SW480 (cell line): ENCODE results near the gene RBM17.
"Not testable (repeated sequence)": the region's sequence is repeated elsewhere in the genome, so short reads cannot be mapped to it uniquely, and the experiment has no call there.

Experiments used
- DNase-seq: peaks from one replicate; pipeline ENCODE4 v3.0.0-alpha.2; 2016; ENCODE audit warnings: low spot score

Gene RBM17

DNA sequence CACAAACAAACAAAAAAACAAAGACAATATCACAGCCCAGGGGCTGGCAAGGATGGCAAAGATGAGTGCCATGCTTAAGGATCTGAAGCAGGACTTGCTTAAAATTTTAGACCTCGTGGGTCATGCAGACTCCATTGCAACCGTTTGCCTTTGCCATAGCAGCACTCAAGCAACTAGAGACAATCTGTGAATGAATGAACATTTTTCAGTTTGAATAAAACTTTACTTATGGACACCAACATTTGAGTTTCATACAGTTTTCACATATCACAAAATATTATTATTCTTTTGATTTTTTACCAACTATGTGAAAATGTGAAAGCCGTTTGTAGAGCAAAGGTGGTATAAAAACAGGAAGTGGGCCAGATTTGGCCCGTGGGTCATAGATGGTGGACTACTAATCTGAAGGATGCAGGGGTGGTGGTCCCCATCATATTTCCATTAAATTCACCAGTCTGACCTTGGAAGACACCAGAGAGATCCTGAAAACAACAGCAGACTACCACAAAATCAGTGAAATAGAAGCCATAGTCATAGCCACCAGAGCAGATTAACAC is 8.3 kb upstream of the RBM17 start:
- no peak for DNase-seq

DNA sequence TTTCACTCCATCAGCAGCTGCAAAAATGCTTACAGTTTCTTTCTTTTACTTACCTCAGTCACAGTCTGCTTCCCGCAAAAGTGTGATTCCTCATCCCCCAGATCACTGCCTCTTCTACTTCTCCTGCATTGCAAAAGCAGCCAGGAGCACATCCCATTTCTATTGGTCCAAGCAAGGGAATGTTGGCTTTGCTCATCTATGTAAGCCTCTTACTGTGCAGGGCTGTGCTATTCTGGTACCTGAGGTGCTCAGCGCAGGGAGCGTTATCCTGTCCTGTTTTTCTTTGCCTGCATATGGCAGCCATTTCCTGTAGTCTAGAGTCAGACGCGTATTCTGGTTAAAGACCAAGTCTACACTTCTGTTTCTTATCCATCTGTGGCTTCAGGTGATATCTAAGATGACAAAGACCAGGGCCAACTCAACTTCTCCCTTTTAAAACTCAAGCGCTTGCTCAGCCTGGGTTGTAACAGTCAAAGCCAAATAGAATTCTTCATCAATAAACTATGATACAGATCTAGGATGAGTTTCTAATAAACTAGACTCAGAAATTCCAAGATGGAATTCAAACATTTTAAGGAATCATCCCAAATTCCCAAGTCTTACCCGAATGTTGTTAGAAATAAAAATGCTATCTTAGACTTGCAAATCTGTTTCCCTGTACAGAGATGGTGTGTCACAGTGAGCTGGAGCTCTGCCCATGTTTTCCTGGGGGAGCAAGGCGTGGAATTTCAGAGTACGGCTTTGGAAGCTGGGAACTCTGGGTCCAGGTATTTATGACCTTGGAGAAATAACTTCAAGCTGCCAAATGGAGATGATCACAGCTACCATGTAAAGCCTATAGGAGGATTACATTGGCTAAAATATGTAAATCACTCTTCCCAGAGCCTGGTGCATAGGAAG is 6.1 kb upstream of the RBM17 start:
- peak; percentile 49 for DNase-seq

- DNase-seq, result peak; percentile 77
Measured at GRCh38 chr10:6083523-6084475, 5.0 kb upstream of the RBM17 start.

DNA sequence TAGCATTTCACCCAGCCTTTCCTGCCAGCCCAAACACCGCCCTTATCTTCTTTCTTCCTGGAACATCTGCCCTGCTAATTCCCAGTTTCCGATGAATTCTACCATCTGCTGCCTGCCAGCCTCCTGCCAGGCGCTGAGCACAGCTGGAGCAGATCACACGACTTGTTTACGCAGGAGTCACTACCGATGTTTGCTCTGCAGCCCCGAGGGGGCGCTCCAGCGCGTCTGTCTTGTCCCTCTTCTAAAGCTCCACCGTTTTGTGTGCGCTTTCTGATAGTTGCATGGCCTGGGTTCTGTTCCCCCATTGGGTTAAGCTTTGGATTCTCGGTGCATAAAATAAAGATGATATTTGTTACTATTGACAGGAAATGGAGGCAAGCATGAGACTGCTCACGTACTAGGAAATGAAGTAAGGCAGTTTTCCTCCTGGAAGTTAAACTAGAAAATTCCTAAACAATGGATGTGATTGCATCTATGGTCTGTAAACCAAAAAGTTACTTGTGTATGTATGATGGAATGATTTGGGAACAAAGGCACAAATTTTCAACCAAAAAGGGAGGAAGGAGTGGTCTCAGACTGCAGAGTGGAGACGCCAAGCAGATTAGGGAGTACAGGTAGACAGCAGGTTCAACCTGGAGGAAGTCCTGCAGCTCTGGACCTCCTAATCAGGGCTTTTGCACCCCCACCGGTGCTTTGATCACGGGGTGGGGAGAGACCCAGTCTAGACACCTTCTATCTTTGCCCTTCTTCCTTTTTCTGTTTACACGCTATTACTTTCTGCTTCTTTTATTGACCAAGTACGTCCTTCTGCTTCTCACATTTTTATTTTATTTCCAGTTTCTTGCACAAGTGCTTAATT is 2.2 kb upstream of the RBM17 start:
- DNase-seq, result peak; percentile 76

- DNase-seq, result peak; percentile 26
Measured at GRCh38 chr10:6089334-6090219, 743 bp downstream of the RBM17 start.

- no peak for DNase-seq
Measured at GRCh38 chr10:6091630-6092029, 2.8 kb downstream of the RBM17 start.

- DNase-seq, result no peak
Measured at GRCh38 chr10:6092731-6093130, 3.9 kb downstream of the RBM17 start.

DNA sequence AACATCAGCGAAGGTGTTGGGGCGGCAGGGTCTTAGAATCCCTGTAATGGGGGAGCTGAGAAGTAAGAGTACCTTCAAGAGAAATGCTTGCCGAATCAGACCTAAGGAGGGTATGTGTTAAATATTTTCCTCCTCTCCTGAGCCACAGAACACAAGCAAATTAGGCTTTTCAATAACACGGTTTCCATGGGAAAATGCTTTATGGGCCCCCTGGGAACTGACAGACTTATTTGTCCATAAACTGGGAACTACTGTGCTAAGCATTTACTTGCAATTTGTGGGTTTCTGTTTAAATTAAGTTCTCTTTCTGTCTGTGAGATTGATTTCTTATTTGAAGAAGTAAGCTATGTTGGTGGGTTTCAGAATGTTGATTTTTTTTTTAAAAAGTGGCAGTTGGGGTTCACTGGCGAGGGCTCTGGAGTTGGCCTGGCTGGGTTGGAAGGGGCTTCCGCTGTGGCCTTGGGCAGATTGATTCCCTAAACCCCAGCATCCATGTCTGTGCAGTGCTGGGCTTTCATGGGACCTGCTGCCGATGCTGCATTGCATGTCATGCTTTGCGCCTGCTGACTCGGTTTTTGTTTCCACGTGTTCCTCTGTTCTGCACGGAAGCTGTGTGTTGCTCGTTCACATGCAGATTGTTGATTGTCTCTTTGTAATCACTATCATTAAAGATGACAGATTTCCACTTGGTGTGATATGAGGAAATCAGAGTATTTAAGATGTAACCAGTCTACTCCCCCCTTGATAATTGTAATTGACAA is 7.2 kb downstream of the RBM17 start:
- DNase-seq, result no peak

- no peak for DNase-seq
Measured at GRCh38 chr10:6097063-6097462, 8.2 kb downstream of the RBM17 start.

- no peak for DNase-seq
Measured at GRCh38 chr10:6098156-6098555, 9.3 kb downstream of the RBM17 start.

DNA sequence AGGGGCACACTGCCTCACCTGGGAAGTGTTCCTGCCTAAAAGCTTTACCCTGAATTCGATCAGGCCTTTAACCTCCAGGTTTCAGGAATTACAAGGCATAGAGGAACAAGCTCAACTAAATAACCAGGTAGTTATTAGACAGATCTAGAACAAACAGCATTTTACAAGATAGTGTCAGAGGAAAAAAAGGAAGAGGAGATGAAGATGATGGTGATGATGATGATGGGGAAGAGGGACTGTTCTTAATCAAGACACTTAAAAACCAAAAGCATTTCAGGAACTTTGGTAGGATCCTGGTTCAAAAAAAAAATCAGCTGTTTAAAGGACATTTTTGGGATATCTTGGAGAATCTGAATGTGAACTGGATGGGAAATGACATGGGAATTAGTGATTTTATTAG is 11.5 kb downstream of the RBM17 start:
- DNase-seq, result no peak

- DNase-seq, result no peak
Measured at GRCh38 chr10:6101181-6101580, 12.3 kb downstream of the RBM17 start.

GRCh38 chr10:6102128-6102527 is 13.3 kb downstream of the RBM17 start:
- no peak for DNase-seq

- no peak for DNase-seq
Measured at GRCh38 chr10:6103591-6103990, 14.8 kb downstream of the RBM17 start.

GRCh38 chr10:6107616-6108015 is 18.8 kb downstream of the RBM17 start:
- DNase-seq, result not testable (repeated sequence)

- no peak for DNase-seq
Measured at GRCh38 chr10:6108072-6108471, 19.2 kb downstream of the RBM17 start.

DNA sequence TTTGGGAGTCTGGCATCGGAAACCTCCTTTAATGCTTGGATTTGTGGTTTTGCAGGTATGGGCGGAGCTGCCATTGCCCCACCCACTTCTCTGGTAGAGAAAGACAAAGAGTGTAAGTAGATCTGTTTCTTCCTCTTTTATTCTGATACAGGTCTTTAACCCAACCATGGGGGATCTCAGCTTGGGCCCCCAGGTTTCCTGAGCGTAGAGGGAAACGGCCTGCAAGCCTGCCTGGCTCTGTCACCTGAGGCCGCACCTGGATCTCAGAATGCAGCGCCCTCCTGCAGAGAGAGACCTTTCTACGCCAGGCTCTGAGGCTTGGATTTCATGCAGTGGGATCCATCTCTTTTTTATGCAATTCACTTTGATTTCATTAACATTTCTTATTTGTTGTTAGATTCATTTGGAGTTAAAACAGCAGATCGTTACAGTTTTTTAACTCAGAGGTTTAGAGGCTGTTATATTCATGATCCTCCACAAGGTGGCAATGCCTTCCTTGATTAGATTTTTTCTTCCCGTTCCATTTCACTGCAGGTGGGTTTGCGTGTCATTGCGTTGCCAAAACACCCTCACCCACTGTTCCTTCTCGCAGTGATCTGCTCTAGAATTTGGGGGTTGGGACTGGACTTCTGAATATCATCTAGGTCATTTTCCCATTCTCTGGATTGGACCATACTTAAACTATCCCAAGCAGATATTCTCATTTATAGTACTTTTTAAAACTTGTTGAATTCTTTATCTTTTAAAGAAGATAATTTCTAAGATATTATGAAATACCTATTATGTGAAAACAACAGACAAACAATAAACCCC is 20.0 kb downstream of the RBM17 start:
- DNase-seq, result peak; percentile 61

DNA sequence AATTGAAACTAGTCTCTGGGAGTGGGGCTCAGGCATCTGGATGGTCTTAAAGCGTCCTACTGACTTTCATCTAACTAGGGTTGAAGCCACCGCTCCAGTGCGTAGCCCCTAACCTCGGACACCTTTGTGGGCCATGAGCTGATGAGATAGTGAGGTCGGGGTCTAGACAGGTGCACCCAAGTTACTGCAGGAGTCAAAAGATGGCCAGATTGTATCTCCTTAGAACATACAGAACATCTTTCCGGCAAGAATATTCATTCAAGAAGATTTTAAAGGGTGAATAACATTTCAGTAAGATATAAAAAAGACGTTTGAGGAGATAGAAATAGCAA is 20.6 kb downstream of the RBM17 start:
- DNase-seq, result no peak

GRCh38 chr10:6110136-6110535 is 21.3 kb downstream of the RBM17 start:
- DNase-seq, result no peak
